ENCODE data around the gene FAM174C. TPM values are rescaled to one million over a fixed set of nuclear protein-coding genes. Genes with fewer than 3 reads are reported as not detected.

The FAM174C gene
- total and polyA plus RNA-seq, 2 of the 8 experiments (the other 6 are each of a cell fraction or from before 2014, with no cell fraction given): 44.5 to 125 TPM

GRCh38 chr19:1275260-1275975 is at the start of gene FAM174C (continued):
- TF ChIP-seq CHD7 (IDR thresholded peaks at IDR 0.05; ENCODE audit: insufficient replicate concordance, low read length): no peak
- TF ChIP-seq ATF3 (IDR thresholded peaks at IDR 0.05; ENCODE audit: insufficient read depth, low read depth, low read length): peak; percentile 99
- TF ChIP-seq RBBP5 (IDR thresholded peaks at IDR 0.05; ENCODE audit: borderline replicate concordance, low read depth, low read length): no peak; the same call in 1 of the 2 replicates
- 0 out of 2 replicates have a peak, but pooled peaks have one; percentile 42 for TF ChIP-seq TBP (IDR thresholded peaks at IDR 0.05; ENCODE audit: low read depth, low read length)
- TF ChIP-seq EGR1 (IDR thresholded peaks at IDR 0.05; ENCODE audit: borderline replicate concordance, low read depth, low read length): no peak
- peak; percentile 93 to 94 for TF ChIP-seq POLR2A (IDR thresholded peaks at IDR 0.05; ENCODE audit: control extremely low read depth in 1 of 2, low read depth in 2 of 2, low read length in 2 of 2)
- no peak for TF ChIP-seq KDM1A (IDR thresholded peaks at IDR 0.05; ENCODE audit: borderline replicate concordance, low read length)

Data from H1 (cell line).